Mammary epithelial cell (primary cell): ENCODE measurements around the gene ZPR1.

Source experiments
- EZH2 ChIP-seq: IDR thresholded peaks from 2 replicates; pipeline ENCODE4 v1.6.1; 2012; ENCODE audit warnings: low read length, inconsistent platforms, borderline replicate concordance
- TF ChIP-seq, protein P1 (sequence below), 2 donors: IDR thresholded peaks in 1 of 2; conservative IDR thresholded peaks in 1 of 2; 2 replicates each; pipeline ENCODE4 v1.5.1; 2011 to 2012; ENCODE audit warnings: inconsistent platforms in 2 of 2, low read length in 2 of 2, mild to moderate bottlenecking in 2 of 2, control low read depth in 1 of 2, low read depth in 1 of 2; ENCODE audit not compliant: insufficient read depth in 1 of 2; ENCODE audit errors: extremely low read depth in 1 of 2

GRCh38 chr11:116733043-116733755 lies 54.6 kb downstream of the ZPR1 start:
- TF ChIP-seq, protein P1, sequence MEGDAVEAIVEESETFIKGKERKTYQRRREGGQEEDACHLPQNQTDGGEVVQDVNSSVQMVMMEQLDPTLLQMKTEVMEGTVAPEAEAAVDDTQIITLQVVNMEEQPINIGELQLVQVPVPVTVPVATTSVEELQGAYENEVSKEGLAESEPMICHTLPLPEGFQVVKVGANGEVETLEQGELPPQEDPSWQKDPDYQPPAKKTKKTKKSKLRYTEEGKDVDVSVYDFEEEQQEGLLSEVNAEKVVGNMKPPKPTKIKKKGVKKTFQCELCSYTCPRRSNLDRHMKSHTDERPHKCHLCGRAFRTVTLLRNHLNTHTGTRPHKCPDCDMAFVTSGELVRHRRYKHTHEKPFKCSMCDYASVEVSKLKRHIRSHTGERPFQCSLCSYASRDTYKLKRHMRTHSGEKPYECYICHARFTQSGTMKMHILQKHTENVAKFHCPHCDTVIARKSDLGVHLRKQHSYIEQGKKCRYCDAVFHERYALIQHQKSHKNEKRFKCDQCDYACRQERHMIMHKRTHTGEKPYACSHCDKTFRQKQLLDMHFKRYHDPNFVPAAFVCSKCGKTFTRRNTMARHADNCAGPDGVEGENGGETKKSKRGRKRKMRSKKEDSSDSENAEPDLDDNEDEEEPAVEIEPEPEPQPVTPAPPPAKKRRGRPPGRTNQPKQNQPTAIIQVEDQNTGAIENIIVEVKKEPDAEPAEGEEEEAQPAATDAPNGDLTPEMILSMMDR (conservative IDR thresholded peaks at IDR 0.05 in 1 of 2, IDR thresholded peaks at IDR 0.05 in 1 of 2; ENCODE audit: extremely low read depth in 1 of 2, insufficient read depth in 1 of 2, low read depth in 1 of 2, low read length in 2 of 2): no peak
- TF ChIP-seq EZH2: no peak
